Right atrium auricular region (tissue), 2 donors: ENCODE results near the gene CACNA1H. TPM values are rescaled to one million over a fixed set of nuclear protein-coding genes. Genes with fewer than 3 reads are reported as not detected.

ENCODE experiments used
- DNase-seq: peaks from one replicate; pipeline ENCODE4 v3.0.0-alpha.2; 2019; ENCODE audit warnings: low spot score
- H3K27ac ChIP-seq, 2 donors: fragments of 200-600 bp; sonication (generic); 1 replicate in 1 of 2; 2 replicates in 1 of 2; pipeline ENCODE4 v1.5.1; 2016 to 2019
- H3K27me3 ChIP-seq, 2 donors: fragments of 200-600 bp; sonication (generic); one replicate each; pipeline versions ENCODE4 v1.5.1 to v1.6.0; 2017 to 2019
- H3K36me3 ChIP-seq: fragments of 200-600 bp; sonication (generic); one replicate; pipeline ENCODE4 v1.5.1; 2016
- H3K4me1 ChIP-seq, 2 donors: fragments of 200-600 bp; sonication (generic); one replicate each; pipeline versions ENCODE4 v1.5.1 to v1.6.0; 2017 to 2019
- H3K4me3 ChIP-seq, 2 donors: fragments of 200-600 bp; sonication (generic); 1 replicate in 1 of 2; 2 replicates in 1 of 2; pipeline ENCODE4 v1.5.1; 2017 to 2019; ENCODE audit warnings: mild to moderate bottlenecking in 1 of 2, moderate library complexity in 1 of 2
- H3K9me3 ChIP-seq, 2 donors: fragments of 200-600 bp; sonication (generic); one replicate each; pipeline ENCODE4 v1.5.1; 2019
- total RNA-seq, 2 donors: library from RNA; depleted of rRNA; stranded (reverse); fragments of >200 nt; gene quantifications; one replicate each; pipeline ENCODE4 v1.1.0, GENCODE V29; 2016
- TF ChIP-seq, protein P1 (sequence below), 2 donors: fragments of 200-600 bp; sonication (generic); IDR thresholded peaks; one replicate each; pipeline ENCODE4 v1.5.1; 2019; ENCODE audit warnings: antibody characterized with exemption in 2 of 2

CACNA1H gene
- total RNA-seq, 2 donors from 2014 or later: 7.0 to 9.4 TPM

DNA sequence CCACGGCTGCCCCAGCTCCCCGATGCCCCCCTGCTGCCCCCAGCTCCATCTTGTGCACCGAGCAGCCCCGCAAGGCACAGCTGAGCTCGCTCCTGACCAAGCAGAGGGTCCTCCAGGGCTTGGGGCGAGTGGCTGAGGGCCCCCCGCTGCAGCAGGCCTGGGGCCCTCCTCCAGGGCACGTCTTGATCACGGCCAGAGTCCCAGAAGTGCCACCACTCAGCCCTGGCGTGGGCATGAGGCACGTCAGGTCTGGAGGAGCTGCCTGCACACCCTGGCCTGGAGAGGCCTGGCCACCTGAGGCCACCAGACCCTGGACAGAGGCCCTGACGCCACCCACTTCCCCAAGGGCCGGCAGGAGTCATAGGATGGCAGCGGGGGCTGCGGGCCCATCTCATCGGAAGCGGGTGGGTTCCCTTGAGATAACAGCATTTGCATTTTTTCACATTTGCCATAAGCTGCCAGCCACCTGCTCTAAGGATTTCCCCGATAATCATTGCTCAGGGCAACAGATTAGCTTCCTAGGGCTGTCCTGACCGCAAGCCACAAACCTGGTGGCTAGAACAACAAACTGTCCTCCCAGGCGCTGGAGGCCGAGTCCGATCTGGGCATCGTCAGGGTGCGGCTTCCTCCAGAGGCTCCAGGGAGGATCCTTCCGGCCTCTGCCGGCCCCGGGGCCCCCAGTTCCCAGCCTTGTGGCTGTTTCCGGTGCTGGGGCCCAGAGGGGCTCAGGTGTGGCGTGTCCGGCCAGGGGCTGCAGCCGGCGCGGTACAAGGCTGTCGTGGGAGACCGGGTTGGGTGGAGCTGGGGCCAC, 32.9 kb upstream of the CACNA1H start:
- TF ChIP-seq, protein P1, sequence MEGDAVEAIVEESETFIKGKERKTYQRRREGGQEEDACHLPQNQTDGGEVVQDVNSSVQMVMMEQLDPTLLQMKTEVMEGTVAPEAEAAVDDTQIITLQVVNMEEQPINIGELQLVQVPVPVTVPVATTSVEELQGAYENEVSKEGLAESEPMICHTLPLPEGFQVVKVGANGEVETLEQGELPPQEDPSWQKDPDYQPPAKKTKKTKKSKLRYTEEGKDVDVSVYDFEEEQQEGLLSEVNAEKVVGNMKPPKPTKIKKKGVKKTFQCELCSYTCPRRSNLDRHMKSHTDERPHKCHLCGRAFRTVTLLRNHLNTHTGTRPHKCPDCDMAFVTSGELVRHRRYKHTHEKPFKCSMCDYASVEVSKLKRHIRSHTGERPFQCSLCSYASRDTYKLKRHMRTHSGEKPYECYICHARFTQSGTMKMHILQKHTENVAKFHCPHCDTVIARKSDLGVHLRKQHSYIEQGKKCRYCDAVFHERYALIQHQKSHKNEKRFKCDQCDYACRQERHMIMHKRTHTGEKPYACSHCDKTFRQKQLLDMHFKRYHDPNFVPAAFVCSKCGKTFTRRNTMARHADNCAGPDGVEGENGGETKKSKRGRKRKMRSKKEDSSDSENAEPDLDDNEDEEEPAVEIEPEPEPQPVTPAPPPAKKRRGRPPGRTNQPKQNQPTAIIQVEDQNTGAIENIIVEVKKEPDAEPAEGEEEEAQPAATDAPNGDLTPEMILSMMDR (IDR thresholded peaks at IDR 0.05): no peak
- H3K9me3 ChIP-seq: no peaks in the 10 kb centered on the region
- H3K36me3 ChIP-seq: no peaks in the 10 kb centered on the region
- H3K27ac ChIP-seq: no peak overlapping the region
- no peaks in the 10 kb centered on the region for H3K4me1 ChIP-seq
- no peaks in the 10 kb centered on the region for H3K27me3 ChIP-seq
- no peak for DNase-seq
- no peak overlapping the region for H3K4me3 ChIP-seq

DNA sequence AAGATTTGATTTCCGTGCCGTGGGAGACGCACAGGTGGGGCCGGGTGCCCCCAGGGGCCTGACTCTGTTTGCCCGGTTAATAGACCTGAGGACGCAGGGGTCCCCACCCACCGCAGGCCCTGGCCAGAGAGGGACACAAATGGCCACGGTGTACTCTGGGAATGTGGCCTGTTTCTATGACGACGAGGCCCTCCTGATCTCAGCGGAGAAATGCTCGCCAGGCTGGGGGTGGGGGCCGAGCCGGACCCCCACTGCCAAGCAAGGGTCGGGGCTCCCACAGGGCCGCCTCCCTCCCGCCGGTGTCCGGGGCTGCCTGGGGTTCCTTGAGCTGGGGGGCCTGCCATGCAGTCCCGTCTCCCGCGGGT, 32.3 kb upstream of the CACNA1H start:
- H3K27me3 ChIP-seq: no peaks in the 10 kb centered on the region
- TF ChIP-seq, protein P1 (IDR thresholded peaks at IDR 0.05): no peak
- no peak for DNase-seq
- H3K4me1 ChIP-seq: no peaks in the 10 kb centered on the region
- no peak overlapping the region for H3K27ac ChIP-seq
- H3K9me3 ChIP-seq: no peaks in the 10 kb centered on the region
- no peaks in the 10 kb centered on the region for H3K36me3 ChIP-seq
- no peak overlapping the region for H3K4me3 ChIP-seq

DNA sequence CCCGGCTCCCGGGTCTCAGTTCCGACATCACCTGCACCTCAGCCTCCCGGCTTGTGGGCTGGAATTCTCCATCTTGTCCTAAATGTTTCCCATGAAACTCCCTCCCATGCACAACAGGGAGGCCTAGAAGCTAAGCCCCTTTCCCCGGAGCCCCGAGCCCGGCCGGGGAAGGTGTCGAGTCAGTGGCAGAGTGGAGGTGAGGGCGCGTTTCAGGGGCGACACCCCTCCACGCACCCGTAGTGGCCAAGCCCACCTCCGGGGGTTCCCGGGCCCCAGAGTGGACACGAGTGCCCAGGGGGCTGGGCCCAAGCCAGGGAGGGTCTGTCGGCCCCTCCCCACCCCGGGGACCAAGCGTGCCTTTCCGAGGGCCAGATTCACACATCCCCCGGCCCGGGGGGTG, 31.9 kb upstream of the CACNA1H start:
- no peaks in the 10 kb centered on the region for H3K27me3 ChIP-seq
- no peaks in the 10 kb centered on the region for H3K36me3 ChIP-seq
- TF ChIP-seq, protein P1 (IDR thresholded peaks at IDR 0.05): no peak
- no peaks in the 10 kb centered on the region for H3K4me1 ChIP-seq
- no peak overlapping the region for H3K4me3 ChIP-seq
- no peak overlapping the region for H3K27ac ChIP-seq
- no peaks in the 10 kb centered on the region for H3K9me3 ChIP-seq
- no peak for DNase-seq

DNA sequence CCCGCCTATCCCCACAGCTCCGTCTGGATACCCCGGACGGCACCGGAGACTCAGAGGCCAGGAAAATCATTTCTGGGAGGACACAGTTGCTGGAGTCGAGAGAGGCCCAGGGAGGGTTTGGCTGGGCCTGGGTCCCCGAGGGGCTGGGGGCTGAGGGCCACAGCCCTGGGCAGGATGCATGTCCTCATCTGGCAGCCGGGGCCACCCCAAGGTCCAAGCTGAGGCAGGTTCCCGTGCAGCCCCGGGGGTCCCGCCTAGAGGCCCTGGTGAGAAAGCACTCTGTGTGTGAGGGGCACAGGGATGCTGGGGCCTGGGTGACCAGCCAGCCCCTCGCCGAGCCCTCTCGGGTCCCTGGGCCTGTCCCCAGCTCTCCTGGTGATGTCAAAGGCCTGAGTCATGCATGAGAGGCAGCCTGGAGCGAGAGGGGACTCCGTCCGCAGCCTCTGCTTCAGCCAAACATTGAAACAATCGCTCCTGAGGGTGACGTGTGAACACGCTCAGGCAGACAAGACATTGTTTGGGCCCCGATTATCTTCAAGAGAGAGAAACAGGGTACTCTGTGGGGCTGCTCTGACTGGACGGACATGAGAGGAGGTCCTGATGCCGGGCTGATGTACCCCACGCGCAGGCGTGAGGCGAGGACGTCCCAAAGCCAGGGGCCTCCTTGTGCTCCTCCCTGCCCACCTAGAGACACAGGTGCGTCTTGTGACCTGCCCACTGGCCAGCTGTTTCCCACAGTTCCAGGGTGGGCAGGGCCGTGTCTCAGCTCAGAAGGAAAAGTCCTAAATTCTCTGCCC, 31.1 kb upstream of the CACNA1H start:
- no peaks in the 10 kb centered on the region for H3K27me3 ChIP-seq
- no peaks in the 10 kb centered on the region for H3K9me3 ChIP-seq
- H3K27ac ChIP-seq: no peak overlapping the region
- TF ChIP-seq, protein P1 (IDR thresholded peaks at IDR 0.05): no peak
- no peaks in the 10 kb centered on the region for H3K36me3 ChIP-seq
- H3K4me1 ChIP-seq: no peaks in the 10 kb centered on the region
- no peak overlapping the region for H3K4me3 ChIP-seq
- DNase-seq: no peak

DNA sequence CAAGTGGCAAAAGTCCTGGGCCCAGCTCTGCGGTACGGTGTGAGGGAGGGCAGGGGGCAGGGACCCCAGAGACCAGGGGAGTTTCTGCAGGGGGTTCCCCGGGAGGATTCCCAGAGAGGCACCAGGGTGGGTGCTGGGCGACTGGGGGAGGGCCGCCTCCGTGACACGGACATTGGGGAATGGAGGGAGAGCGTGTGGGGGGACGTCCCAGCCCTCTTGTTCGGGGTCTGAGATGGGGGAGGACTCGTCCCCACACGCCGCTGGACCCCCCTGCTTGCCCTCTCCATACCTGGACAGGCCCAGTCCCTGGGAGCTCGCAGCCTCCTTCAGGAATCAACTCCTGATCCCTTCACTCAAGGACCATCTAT, 30.5 kb upstream of the CACNA1H start:
- H3K4me3 ChIP-seq: no peak overlapping the region
- no peak for DNase-seq
- H3K27ac ChIP-seq: no peak overlapping the region
- H3K27me3 ChIP-seq: no peaks in the 10 kb centered on the region
- no peaks in the 10 kb centered on the region for H3K9me3 ChIP-seq
- H3K36me3 ChIP-seq: no peaks in the 10 kb centered on the region
- TF ChIP-seq, protein P1 (IDR thresholded peaks at IDR 0.05): no peak
- no peaks in the 10 kb centered on the region for H3K4me1 ChIP-seq
